Measurements from ENCODE around the gene ENHO.

DNA sequence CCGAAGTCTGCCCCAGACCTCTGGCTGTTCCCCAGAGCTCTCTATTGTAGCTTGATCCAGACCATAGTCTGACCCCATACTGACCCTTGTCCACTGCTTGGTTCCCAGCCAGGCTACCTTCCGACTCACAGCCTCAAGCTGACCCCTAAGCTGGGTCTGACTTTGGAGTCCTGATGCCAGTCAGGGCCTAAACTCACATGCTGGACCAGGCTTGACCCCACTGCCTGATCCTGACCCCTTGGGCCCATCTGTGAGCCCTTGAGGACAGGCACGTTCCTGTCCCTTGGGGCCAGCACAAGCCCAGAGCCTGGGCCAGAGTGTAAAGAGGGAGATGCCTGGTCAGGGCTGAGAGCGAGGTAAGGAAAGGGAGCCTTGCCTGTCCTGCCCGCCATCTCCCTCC is 32.7 kb upstream of the ENHO start:
- TF ChIP-seq, protein P1, sequence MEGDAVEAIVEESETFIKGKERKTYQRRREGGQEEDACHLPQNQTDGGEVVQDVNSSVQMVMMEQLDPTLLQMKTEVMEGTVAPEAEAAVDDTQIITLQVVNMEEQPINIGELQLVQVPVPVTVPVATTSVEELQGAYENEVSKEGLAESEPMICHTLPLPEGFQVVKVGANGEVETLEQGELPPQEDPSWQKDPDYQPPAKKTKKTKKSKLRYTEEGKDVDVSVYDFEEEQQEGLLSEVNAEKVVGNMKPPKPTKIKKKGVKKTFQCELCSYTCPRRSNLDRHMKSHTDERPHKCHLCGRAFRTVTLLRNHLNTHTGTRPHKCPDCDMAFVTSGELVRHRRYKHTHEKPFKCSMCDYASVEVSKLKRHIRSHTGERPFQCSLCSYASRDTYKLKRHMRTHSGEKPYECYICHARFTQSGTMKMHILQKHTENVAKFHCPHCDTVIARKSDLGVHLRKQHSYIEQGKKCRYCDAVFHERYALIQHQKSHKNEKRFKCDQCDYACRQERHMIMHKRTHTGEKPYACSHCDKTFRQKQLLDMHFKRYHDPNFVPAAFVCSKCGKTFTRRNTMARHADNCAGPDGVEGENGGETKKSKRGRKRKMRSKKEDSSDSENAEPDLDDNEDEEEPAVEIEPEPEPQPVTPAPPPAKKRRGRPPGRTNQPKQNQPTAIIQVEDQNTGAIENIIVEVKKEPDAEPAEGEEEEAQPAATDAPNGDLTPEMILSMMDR (optimal IDR thresholded peaks at IDR 0.05 in 1 of 3, IDR thresholded peaks at IDR 0.05 in 1 of 3, conservative IDR thresholded peaks at IDR 0.05 in 1 of 3; ENCODE audit: extremely low read depth in 1 of 3, insufficient read depth in 2 of 3, low read length in 3 of 3) = no peak
- no peak for TF ChIP-seq EZH2 (IDR thresholded peaks at IDR 0.05; ENCODE audit: low read length)

Data from keratinocyte (primary cell).